NCI-H1417 (cell line): ENCODE data around the gene PMIS2.
A peak's percentile ranks its signal among the peaks of the same experiment; 100 is the strongest.

Source experiments
- DNase-seq, 3 experiments: peaks; one replicate each; lab custom pipeline; 2025; lab: John Stamatoyannopoulos, UW

PMIS2 gene

GRCh38 chr19:35556025-35556590 lies 29.9 kb upstream of the PMIS2 start:
- DNase-seq, result no peak

GRCh38 chr19:35556846-35557538 lies 29.0 kb upstream of the PMIS2 start:
- DNase-seq, result no peak

GRCh38 chr19:35557539-35558399 lies 28.2 kb upstream of the PMIS2 start:
- peak; percentile 27 to 87 (median 79) for DNase-seq

- DNase-seq, result peak in 1 of 3 experiments; percentile 8
Observed at GRCh38 chr19:35558400-35559280, 27.3 kb upstream of the PMIS2 start.

- DNase-seq, result peak in 1 of 3 experiments; percentile 14
Observed at GRCh38 chr19:35559281-35559659, 26.7 kb upstream of the PMIS2 start.

GRCh38 chr19:35559781-35560180 lies 26.2 kb upstream of the PMIS2 start:
- DNase-seq, result no peak

- DNase-seq, result no peak
Observed at GRCh38 chr19:35560271-35560670, 25.7 kb upstream of the PMIS2 start.

GRCh38 chr19:35560677-35561076 lies 25.3 kb upstream of the PMIS2 start:
- DNase-seq, result no peak

GRCh38 chr19:35561436-35561835 lies 24.5 kb upstream of the PMIS2 start:
- no peak for DNase-seq

GRCh38 chr19:35562336-35562735 lies 23.6 kb upstream of the PMIS2 start:
- no peak for DNase-seq

GRCh38 chr19:35562776-35563175 lies 23.2 kb upstream of the PMIS2 start:
- DNase-seq, result no peak

GRCh38 chr19:35563207-35563829 lies 22.7 kb upstream of the PMIS2 start, which contains the start of gene ATP4A:
ATP4A (minus strand) TSS chr19:35563658; CDS start chr19:35563629, 29 bp downstream.
- no peak for DNase-seq

GRCh38 chr19:35565016-35565856 lies 20.7 kb upstream of the PMIS2 start:
- DNase-seq, result no peak

- DNase-seq, result no peak
Observed at GRCh38 chr19:35566738-35567137, 19.2 kb upstream of the PMIS2 start.

GRCh38 chr19:35569281-35569781 lies 16.6 kb upstream of the PMIS2 start:
- DNase-seq, result peak in 1 of 3 experiments; percentile 21

GRCh38 chr19:35571406-35571965 lies 14.5 kb upstream of the PMIS2 start:
- no peak for DNase-seq

GRCh38 chr19:35577918-35578317 lies 8.1 kb upstream of the PMIS2 start:
- DNase-seq, result no peak

- no peak for DNase-seq
Observed at GRCh38 chr19:35578707-35579106, 7.3 kb upstream of the PMIS2 start.

- no peak for DNase-seq
Observed at GRCh38 chr19:35582760-35583159, 3.2 kb upstream of the PMIS2 start.

- no peak for DNase-seq
Observed at GRCh38 chr19:35587321-35587720, 1.3 kb downstream of the PMIS2 start.
